ENCODE results near the gene DTHD1. TPM values are rescaled to one million over a fixed set of nuclear protein-coding genes. Genes with fewer than 3 reads are reported as not detected.

DTHD1 gene
- total and polyA plus RNA-seq, 2 of the 8 experiments (the other 6 are each of a cell fraction or from before 2014, with no cell fraction given) = not detected

DNA sequence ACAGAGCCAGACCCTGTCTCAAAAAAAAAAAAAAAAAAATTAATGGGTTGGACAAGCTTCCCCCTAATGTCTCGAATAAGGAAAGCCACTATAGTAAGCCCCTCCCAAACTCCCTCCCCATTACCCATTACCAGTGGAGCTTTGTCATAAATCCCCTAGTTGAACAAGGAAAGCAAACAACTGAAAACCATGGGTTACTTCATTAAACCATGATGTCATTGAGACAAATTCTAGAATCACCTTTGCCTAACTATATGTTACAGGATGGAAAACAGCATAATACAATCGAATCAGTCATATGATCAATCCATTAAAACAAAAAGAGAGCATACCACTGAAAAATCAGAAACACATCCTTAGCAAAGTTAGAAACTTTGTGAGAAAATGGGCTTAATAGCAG, 45.3 kb upstream of the DTHD1 start:
- Histone ChIP-seq H3K4me2 (ENCODE audit: insufficient read depth in 1 of 2, low read depth in 2 of 2, low read length in 2 of 2) (no peak overlapping the region), H3K79me2 (ENCODE audit: control insufficient read depth in 1 of 2, insufficient read depth in 2 of 2, low read length in 2 of 2) (no peaks in the 10 kb centered on the region), H3K9ac (replicated peaks in 1 of 4; ENCODE audit: extremely low read depth in 1 of 4, low read depth in 3 of 4, low read length in 3 of 4) (no peak overlapping the region), H3K79me1 (ENCODE audit: low read depth, low read length) (no peaks in the 10 kb centered on the region; the same call in 1 of the 2 replicates), H2BK15ac (ENCODE audit: low read length) (no peak overlapping the region), H3K23ac (ENCODE audit: insufficient read length) (no peak overlapping the region), H3K14ac (ENCODE audit: insufficient read length) (no peak overlapping the region), H2BK12ac (ENCODE audit: low read depth, low read length) (no peak overlapping the region), H3K27ac (ENCODE audit: low read depth, low read length) (no peak overlapping the region), H3K4me1 (replicated peaks in 1 of 4; ENCODE audit: control insufficient read depth in 3 of 4, insufficient read depth in 4 of 4, low read length in 3 of 4) (no peaks in the 10 kb centered on the region), H3K18ac (ENCODE audit: extremely low read depth, low read length) (no peak overlapping the region), H3K36me3 (ENCODE audit: control insufficient read depth in 2 of 4, insufficient read depth in 4 of 4, low read length in 3 of 4) (no peaks in the 10 kb centered on the region), H2BK20ac (ENCODE audit: low read length) (no peak overlapping the region), H3K23me2 (ENCODE audit: low read depth, low read length) (no peaks in the 10 kb centered on the region), H4K20me1 (replicated peaks in 1 of 2; ENCODE audit: control insufficient read depth in 1 of 2, insufficient read depth in 2 of 2, low read length in 2 of 2) (no peaks in the 10 kb centered on the region), H2AK5ac (ENCODE audit: low read depth, low read length) (no peak overlapping the region), H3K27me3 (replicated peaks in 1 of 4; ENCODE audit: control insufficient read depth in 3 of 4, extremely low read depth in 1 of 4, insufficient read depth in 3 of 4, low read length in 3 of 4) (no peaks in the 10 kb centered on the region), H2BK120ac (replicated peaks; ENCODE audit: low read depth, low read length) (no peak overlapping the region), H3K4me3 (ENCODE audit: extremely low read depth in 1 of 4, insufficient read depth in 2 of 4, low read depth in 3 of 4, low read length in 4 of 4) (no peak overlapping the region), H2AFZ (ENCODE audit: low read length) (no peak overlapping the region), H4K5ac (ENCODE audit: insufficient read length, low read depth, low read length) (no peak overlapping the region), H3K9me3 (ENCODE audit: insufficient read depth in 2 of 2, low read depth in 1 of 2, low read length in 1 of 2) (no peaks in the 10 kb centered on the region), H3K56ac (replicated peaks; ENCODE audit: insufficient read length, low read depth, low read length) (no peak overlapping the region), H4K91ac (replicated peaks; ENCODE audit: insufficient read length, low read length) (no peak overlapping the region), H2BK5ac (ENCODE audit: low read depth, low read length) (no peak overlapping the region), H3K4ac (replicated peaks; ENCODE audit: insufficient read length, low read depth, low read length) (no peak overlapping the region), H4K8ac (ENCODE audit: extremely low read depth, insufficient read depth, low read length) (no peak overlapping the region)
- WGBS, 2 experiments (ENCODE audit: extremely low coverage in 1 of 2, insufficient coverage in 1 of 2, insufficient read length in 1 of 2, insufficient replicate concordance in 2 of 2, low coverage in 1 of 2, low lambda C conversion rate in 2 of 2, missing lambda C conversion rate in 1 of 2) = 79% methylated on average over 2 of the region's 2 CpGs; no CpG with 5 or more reads in 1 of the 2 experiments
- no peak for TF ChIP-seq SUZ12 (IDR thresholded peaks at IDR 0.05; ENCODE audit: low read length)
- TF ChIP-seq FOSL1 (IDR thresholded peaks at IDR 0.05; ENCODE audit: insufficient read depth, low read depth, low read length) = no peak
- no peak for TF ChIP-seq SAP30 (IDR thresholded peaks at IDR 0.05; ENCODE audit: insufficient read depth, insufficient replicate concordance, low read length)
- TF ChIP-seq, protein P1, sequence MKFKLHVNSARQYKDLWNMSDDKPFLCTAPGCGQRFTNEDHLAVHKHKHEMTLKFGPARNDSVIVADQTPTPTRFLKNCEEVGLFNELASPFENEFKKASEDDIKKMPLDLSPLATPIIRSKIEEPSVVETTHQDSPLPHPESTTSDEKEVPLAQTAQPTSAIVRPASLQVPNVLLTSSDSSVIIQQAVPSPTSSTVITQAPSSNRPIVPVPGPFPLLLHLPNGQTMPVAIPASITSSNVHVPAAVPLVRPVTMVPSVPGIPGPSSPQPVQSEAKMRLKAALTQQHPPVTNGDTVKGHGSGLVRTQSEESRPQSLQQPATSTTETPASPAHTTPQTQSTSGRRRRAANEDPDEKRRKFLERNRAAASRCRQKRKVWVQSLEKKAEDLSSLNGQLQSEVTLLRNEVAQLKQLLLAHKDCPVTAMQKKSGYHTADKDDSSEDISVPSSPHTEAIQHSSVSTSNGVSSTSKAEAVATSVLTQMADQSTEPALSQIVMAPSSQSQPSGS (IDR thresholded peaks at IDR 0.05; ENCODE audit: low read length) = no peak
- no peak for TF ChIP-seq SIX5 (IDR thresholded peaks at IDR 0.05; ENCODE audit: low read depth, low read length)
- no peak for TF ChIP-seq CTBP2 (IDR thresholded peaks at IDR 0.05; ENCODE audit: borderline replicate concordance, insufficient read depth, insufficient read length, low read length)
- no peak for TF ChIP-seq KDM1A (IDR thresholded peaks at IDR 0.05; ENCODE audit: borderline replicate concordance, low read length)
- no peak for TF ChIP-seq KDM5A (IDR thresholded peaks at IDR 0.05; ENCODE audit: low read length)
- TF ChIP-seq SRF (IDR thresholded peaks at IDR 0.05; ENCODE audit: low read depth, low read length) = no peak
- no peak for TF ChIP-seq POU5F1 (IDR thresholded peaks at IDR 0.05; ENCODE audit: low read depth, low read length)
- no peak for TF ChIP-seq BACH1 (IDR thresholded peaks at IDR 0.05; ENCODE audit: low read length)
- no peak for TF ChIP-seq YY1 (IDR thresholded peaks at IDR 0.05; ENCODE audit: low read depth, low read length)
- no peak for TF ChIP-seq CREB1 (IDR thresholded peaks at IDR 0.05)
- TF ChIP-seq CEBPB (IDR thresholded peaks at IDR 0.05; ENCODE audit: low read depth, low read length) = no peak
- FAIRE-seq (no peak), DNase-seq (ENCODE audit: low read depth in 1 of 2, low spot score in 2 of 2) (no peak)
- ChIA-PET POLR2A (ENCODE audit: partially characterized antibody) (interaction anchor here (1.5 kb wide), 1 partner anchor 8 kb away, joined by 3 read pairs; the partner anchor contains the start of gene ARAP2), CTCF (ENCODE audit: partially characterized antibody) (interaction anchor here (1.0 kb wide), 1 partner anchor 22 kb away, joined by 3 read pairs; no protein-coding TSS in a partner anchor)
